K562 (cell line): ENCODE data around the gene SH3PXD2B. TPM values are rescaled to one million over a fixed set of nuclear protein-coding genes. Genes with fewer than 3 reads are reported as not detected.

Source experiments
- ATAC-seq: fragments of 200-7000 bp; cut with Tn5 transposase; 3 replicates; pipeline ENCODE4 v1.9.1; 2020; ENCODE audit warnings: moderate library complexity
- BruUV-seq: library from RNA; stranded (reverse); fragments of 400-500 nt; replicated peaks from 2 replicates; lab custom pipeline; 2021; lab: Mats Ljungman, UMichigan
- CTCF ChIA-PET: fragments of 300-600 bp; formaldehyde crosslinking; extraction: SDS; loops from one replicate; lab custom pipeline; 2021; ENCODE audit warnings: low intra/inter-chr PET ratio; lab: Yijun Ruan, JAX
- POLR2A ChIA-PET: fragments of 300-600, 350-650 bp; sonication (Branson Sonifier 250); formaldehyde crosslinking; extraction: SDS; loops from one replicate; lab custom pipeline; 2021; ENCODE audit warnings: antibody characterized with exemption, inconsistent platforms; lab: Yijun Ruan, JAX
- DNase-seq, 4 experiments: peaks; one replicate each; pipeline versions ENCODE4 v3.0.0 to v3.0.0-alpha.2; 2011 to 2018; ENCODE audit warnings: low spot score in 3 of 4, mixed read lengths in 3 of 4; ENCODE audit errors: extremely low read depth in 1 of 4
- FAIRE-seq: peaks from 2 replicates; lab custom pipeline; 2011; peaks lifted over from hg19 to GRCh38; lab: Jason Lieb, UNC
- H2AFZ ChIP-seq: 2 replicates; pipeline ENCODE4 v1.6.0; 2011; ENCODE audit warnings: low read depth, low read length, control low read depth, inconsistent platforms
- H3K27ac ChIP-seq: fragments of 200-600 bp; 3 replicates; pipeline ENCODE4 v1.8.0; 2011; ENCODE audit warnings: low read depth, mild to moderate bottlenecking, control low read depth, inconsistent platforms, low read length, moderate library complexity, mixed read lengths; ENCODE audit errors: extremely low read depth
- H3K27me3 ChIP-seq, 2 experiments: fragments of 300-600 bp in 1 of 2; 2 replicates in 1 of 2; 3 replicates in 1 of 2; pipeline versions ENCODE4 v1.6.0 to v1.8.0; 2011; ENCODE audit warnings: inconsistent platforms in 2 of 2, low read length in 2 of 2, mild to moderate bottlenecking in 1 of 2, mixed read lengths in 1 of 2, moderate library complexity in 1 of 2; ENCODE audit not compliant: control insufficient read depth in 2 of 2, insufficient read depth in 2 of 2
- H3K36me3 ChIP-seq: fragments of 300-600 bp; 3 replicates; pipeline ENCODE4 v1.8.0; 2011; ENCODE audit warnings: mild to moderate bottlenecking, low read length, inconsistent platforms; ENCODE audit not compliant: control insufficient read depth, insufficient read depth
- H3K4me1 ChIP-seq, 2 experiments: fragments of 200-600 bp in 1 of 2; replicated peaks in 1 of 2; 2 replicates in 1 of 2; 3 replicates in 1 of 2; pipeline versions ENCODE4 v1.5.1 to v1.8.0; 2011; ENCODE audit warnings: inconsistent platforms in 2 of 2, low read length in 2 of 2, mild to moderate bottlenecking in 1 of 2, mixed read lengths in 1 of 2, moderate library complexity in 1 of 2; ENCODE audit not compliant: control insufficient read depth in 2 of 2, insufficient read depth in 2 of 2
- H3K4me2 ChIP-seq: 2 replicates; pipeline ENCODE4 v1.6.1; 2011; ENCODE audit warnings: low read length, control low read depth, inconsistent platforms, mixed read lengths; ENCODE audit not compliant: insufficient read depth
- H3K4me3 ChIP-seq: fragments of 200-600 bp; sonication (generic), shearing (Covaris generic); 2 replicates; pipeline ENCODE4 v1.5.1; 2016; ENCODE audit warnings: control low read depth, inconsistent platforms
- H3K79me2 ChIP-seq: fragments of 200-600 bp; 3 replicates; pipeline ENCODE4 v1.8.0; 2011; ENCODE audit warnings: low read length, inconsistent platforms; ENCODE audit not compliant: control insufficient read depth, insufficient read depth
- H3K9ac ChIP-seq, 2 experiments: 2 replicates each; pipeline versions ENCODE4 v1.6.0 to v1.6.1; 2011; ENCODE audit warnings: low read depth in 2 of 2, low read length in 2 of 2, control low read depth in 1 of 2, inconsistent platforms in 1 of 2, mild to moderate bottlenecking in 1 of 2, mixed read lengths in 1 of 2; ENCODE audit not compliant: insufficient read depth in 1 of 2
- H3K9me1 ChIP-seq: one replicate; pipeline ENCODE4 v1.6.0; 2011; ENCODE audit warnings: inconsistent platforms, mild to moderate bottlenecking, low read length, moderate library complexity; ENCODE audit not compliant: control insufficient read depth, insufficient read depth
- H3K9me3 ChIP-seq: replicated peaks from 2 replicates; pipeline ENCODE4 v1.5.1; 2011; ENCODE audit warnings: low read depth, low read length, inconsistent platforms; ENCODE audit not compliant: control insufficient read depth, insufficient read depth
- H4K20me1 ChIP-seq: replicated peaks from 2 replicates; pipeline ENCODE4 v1.6.1; 2011; ENCODE audit warnings: low read length, inconsistent platforms, mixed read lengths; ENCODE audit not compliant: control insufficient read depth, insufficient read depth
- CBFA2T2 ChIP-seq: fragments of 450-650 bp; conservative IDR thresholded peaks from 2 replicates; pipeline ENCODE4 v1.6.1; 2017; ENCODE audit warnings: mild to moderate bottlenecking
- FOS ChIP-seq: IDR thresholded peaks from 3 replicates; pipeline ENCODE4 v1.6.1; 2011; ENCODE audit not compliant: insufficient read length; ENCODE audit errors: extremely low read depth
- NFYB ChIP-seq: IDR thresholded peaks from 2 replicates; pipeline ENCODE4 v1.6.1; 2011; ENCODE audit warnings: mild to moderate bottlenecking, moderate library complexity; ENCODE audit not compliant: insufficient read length; ENCODE audit errors: extremely low read depth
- NR2C2 ChIP-seq, 2 experiments: fragments of 200-800 bp in 1 of 2; sonication (Bioruptor generic) in 1 of 2; sonication (generic) in 1 of 2; formaldehyde crosslinking in 1 of 2; IDR thresholded peaks; 2 replicates each; pipeline versions ENCODE4 v1.6.1 to v1.8.0; 2016 to 2022; ENCODE audit warnings: mild to moderate bottlenecking in 1 of 2, missing compliant biosample characterization in 1 of 2, missing genetic modification characterization in 1 of 2, missing genetic modification reagents in 1 of 2
- RAD51 ChIP-seq: fragments of 450-650 bp; IDR thresholded peaks from 2 replicates; pipeline ENCODE4 v1.7.1; 2016; ENCODE audit warnings: low read depth, mild to moderate bottlenecking, borderline replicate concordance
- ZFX ChIP-seq: sonication (generic); formaldehyde crosslinking; IDR thresholded peaks from 2 replicates; pipeline ENCODE4 v1.8.0; 2022; ENCODE audit warnings: mild to moderate bottlenecking, missing genetic modification reagents, moderate library complexity
- ZNF121 ChIP-seq: sonication (generic); formaldehyde crosslinking; conservative IDR thresholded peaks from 2 replicates; pipeline ENCODE4 v1.8.0; 2022; ENCODE audit warnings: missing genetic modification reagents
- ZNF239 ChIP-seq: fragments of 250-450 bp; sonication (Bioruptor Pico); IDR thresholded peaks from 2 replicates; pipeline ENCODE4 v1.4.0; 2020; ENCODE audit warnings: mild to moderate bottlenecking
- WGBS: fragments of 100-300 bp; shearing (Covaris generic); methylation state at CpG from one replicate; pipeline ENCODE4 v1.1.6; 2016; ENCODE audit warnings: low coverage, mixed read lengths; ENCODE audit not compliant: insufficient coverage; ENCODE audit errors: missing lambda C conversion rate; 5-methylcytosine and 5-hydroxymethylcytosine counted together
- in situ Hi-C: fragments of 300-500 bp; cut with MboI; formaldehyde crosslinking; loops from 4 replicates; pipeline ENCODE4 v1.15.0; 2018; ENCODE audit warnings: inconsistent platforms, mixed read lengths
- intact Hi-C: fragments of 100-400 bp; cut with micrococcal nuclease; formaldehyde crosslinking; loops from 2 replicates; pipeline ENCODE4 v1.14.2; 2022
- polyA plus RNA-seq, 8 experiments: library from polyadenylated mRNA; depleted of rRNA in 4 of 8; stranded (reverse) in 5 of 8; unstranded in 3 of 8; fragments of >200 nt; fragmentation: Nextera tagmentation in 2 of 8; fragmentation: Illumina TruSeq in 1 of 8; extraction: Ambion mirVana in 2 of 8; extraction: Trizol in 1 of 8; gene quantifications; 2 replicates each; pipeline versions ENCODE4 v1.2.1 to v1.2.3, GENCODE V29; 2011 to 2014; ENCODE audit warnings: inconsistent platforms in 1 of 8, missing spikeins in 1 of 8
- total RNA-seq, 7 experiments: library from RNA; depleted of rRNA in 6 of 7; stranded (reverse); fragments of >200 nt in 6 of 7; fragmentation: Illumina TruSeq in 2 of 7; extraction: Trizol in 2 of 7; gene quantifications; 2 replicates each; pipeline versions ENCODE4 v1.2.1 to v1.2.3, GENCODE V29; 2011 to 2021; ENCODE audit warnings: low replicate concordance in 1 of 7
- TF ChIP-seq, protein P1 (sequence below): fragments of 450-650 bp; formaldehyde crosslinking; IDR thresholded peaks from 2 replicates; pipeline ENCODE4 v1.4.0; 2022; ENCODE audit warnings: missing genetic modification characterization
- TF ChIP-seq, protein P2 (sequence below): fragments of 200-800 bp; sonication (Bioruptor generic); IDR thresholded peaks from 2 replicates; pipeline ENCODE4 v1.6.1; 2017; ENCODE audit warnings: missing genetic modification characterization, missing compliant biosample characterization

Gene SH3PXD2B
- total and polyA plus RNA-seq, 9 of the 15 experiments (the other 6 are each of a cell fraction or from before 2014, with no cell fraction given): 0.04 to 0.66 (median 0.19) TPM

DNA sequence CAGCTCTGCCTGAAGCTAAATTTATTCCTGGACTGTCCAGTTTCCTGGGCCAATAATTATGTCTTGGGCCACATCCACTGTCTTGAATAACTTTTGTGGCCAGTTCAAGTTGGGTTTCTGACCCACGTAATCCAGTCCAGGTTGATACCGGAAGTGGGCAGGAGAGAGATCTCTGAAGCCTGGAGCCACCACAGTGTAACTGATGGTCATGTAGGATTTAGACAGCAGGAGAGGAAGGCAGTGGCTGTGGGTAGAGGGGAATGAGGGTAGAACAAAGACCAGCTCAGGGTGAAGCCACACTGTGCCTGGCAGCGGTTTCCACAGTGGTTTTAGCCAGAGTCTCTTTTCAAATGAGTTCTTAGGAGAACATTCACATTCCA lies 30.2 kb downstream of the SH3PXD2B start:
- ChIA-PET POLR2A (interaction anchor here (0.9 kb wide), 2 partner anchors 9 to 27 kb away, joined by 3 read pairs; no protein-coding TSS in a partner anchor), CTCF (no interaction called here)
- H3K36me3 ChIP-seq: no peaks in the 10 kb centered on the region
- no peaks in the 10 kb centered on the region for H3K4me1 ChIP-seq
- no peak overlapping the region for H3K9ac ChIP-seq
- DNase-seq (no peak), FAIRE-seq (no peak), ATAC-seq (no peak)
- intact Hi-C loops: no loop called here
- no peaks in the 10 kb centered on the region for H3K9me3 ChIP-seq
- H2AFZ ChIP-seq: no peak overlapping the region
- TF ChIP-seq ZNF121: no peak
- H3K9me1 ChIP-seq: no peaks in the 10 kb centered on the region
- H3K27me3 ChIP-seq: peaks cover 8 to 50% of the 10 kb centered on the region in 2 experiments; a peak in 4 of 5 replicates
- H3K79me2 ChIP-seq: no peaks in the 10 kb centered on the region
- WGBS: 0% methylated on average over 3 of the region's 3 CpGs
- H3K4me3 ChIP-seq: no peak overlapping the region
- H4K20me1 ChIP-seq: no peaks in the 10 kb centered on the region
- H3K4me2 ChIP-seq: no peak overlapping the region
- H3K27ac ChIP-seq: no peak overlapping the region
- BruUV-seq: no TSS peak
- in situ Hi-C loops: no loop called here

DNA sequence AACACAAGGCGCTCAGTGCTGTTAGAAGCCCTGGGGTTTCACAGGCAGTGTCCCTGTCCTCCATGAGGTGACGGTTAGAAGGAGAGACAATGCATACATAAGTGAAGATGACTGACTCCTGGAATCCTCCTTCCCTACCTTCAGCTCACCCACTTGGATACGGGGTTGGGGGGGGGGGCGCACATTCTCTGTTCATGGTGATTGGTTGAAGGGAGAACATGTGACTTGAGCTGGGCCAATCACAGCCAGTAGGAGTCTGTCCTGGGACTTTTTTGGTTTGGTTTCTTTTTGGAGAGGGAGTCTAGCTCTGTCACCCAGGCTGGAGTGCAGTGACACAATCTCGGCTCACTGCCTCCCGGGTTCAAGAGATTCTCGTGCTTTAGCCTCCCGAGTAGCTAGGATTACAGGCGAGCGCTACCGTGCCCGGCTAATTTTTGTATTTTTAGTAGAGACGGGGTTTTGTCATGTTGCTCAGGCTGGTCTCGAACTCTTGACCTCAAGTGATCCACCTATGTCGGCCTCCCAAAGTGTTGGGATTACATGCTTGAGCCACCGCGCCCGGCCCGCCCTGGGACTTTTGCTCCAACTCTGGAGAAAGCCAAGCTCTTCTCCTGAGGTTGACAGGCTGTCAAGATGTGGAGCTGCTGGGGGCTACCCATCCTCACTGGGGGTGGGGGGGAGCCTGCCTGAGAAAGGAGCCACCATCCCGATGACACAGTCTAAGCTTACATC lies 30.8 kb downstream of the SH3PXD2B start:
- H3K79me2 ChIP-seq: no peaks in the 10 kb centered on the region
- no peak overlapping the region for H3K9ac ChIP-seq
- H3K27ac ChIP-seq: no peak overlapping the region
- CTCF ChIA-PET: no interaction called here
- intact Hi-C loops: no loop called here
- H3K4me3 ChIP-seq: no peak overlapping the region
- POLR2A ChIA-PET: interaction anchor here (0.9 kb wide), 1 partner anchor 28 kb away, joined by 3 read pairs; no protein-coding TSS in a partner anchor
- H3K36me3 ChIP-seq: no peaks in the 10 kb centered on the region
- H4K20me1 ChIP-seq: no peaks in the 10 kb centered on the region
- H3K4me2 ChIP-seq: no peak overlapping the region
- H3K9me1 ChIP-seq: no peaks in the 10 kb centered on the region
- in situ Hi-C loops: no loop called here
- peaks cover 10 to 50% of the 10 kb centered on the region in 2 experiments; a peak in 4 of 5 replicates for H3K27me3 ChIP-seq
- ATAC-seq: peak; percentile 71
- no TSS peak for BruUV-seq
- WGBS: 4% methylated on average over 15 of the region's 20 CpGs
- no peaks in the 10 kb centered on the region for H3K4me1 ChIP-seq
- no peaks in the 10 kb centered on the region for H3K9me3 ChIP-seq
- DNase-seq: peak in 3 of 4 experiments; percentile 65 to 74 (median 67)
- no peak overlapping the region for H2AFZ ChIP-seq
- FAIRE-seq: no peak
- TF ChIP-seq, protein P1, sequence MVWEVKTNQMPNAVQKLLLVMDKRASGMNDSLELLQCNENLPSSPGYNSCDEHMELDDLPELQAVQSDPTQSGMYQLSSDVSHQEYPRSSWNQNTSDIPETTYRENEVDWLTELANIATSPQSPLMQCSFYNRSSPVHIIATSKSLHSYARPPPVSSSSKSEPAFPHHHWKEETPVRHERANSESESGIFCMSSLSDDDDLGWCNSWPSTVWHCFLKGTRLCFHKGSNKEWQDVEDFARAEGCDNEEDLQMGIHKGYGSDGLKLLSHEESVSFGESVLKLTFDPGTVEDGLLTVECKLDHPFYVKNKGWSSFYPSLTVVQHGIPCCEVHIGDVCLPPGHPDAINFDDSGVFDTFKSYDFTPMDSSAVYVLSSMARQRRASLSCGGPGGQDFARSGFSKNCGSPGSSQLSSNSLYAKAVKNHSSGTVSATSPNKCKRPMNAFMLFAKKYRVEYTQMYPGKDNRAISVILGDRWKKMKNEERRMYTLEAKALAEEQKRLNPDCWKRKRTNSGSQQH (CRISPR knock-in tag): no peak
- TF ChIP-seq ZNF239 (CRISPR knock-in tag) (no peak), NR2C2 (CRISPR knock-in tag; IDR thresholded peaks at IDR 0.05) (no peak), NR2C2 (tag; IDR thresholded peaks at IDR 0.05) (no peak), FOS (peak; percentile 33), ZFX (CRISPR knock-in tag) (no peak), NFYB (peak; percentile 75), CBFA2T2 (no peak), RAD51 (peak; percentile 72)
- TF ChIP-seq, protein P2, sequence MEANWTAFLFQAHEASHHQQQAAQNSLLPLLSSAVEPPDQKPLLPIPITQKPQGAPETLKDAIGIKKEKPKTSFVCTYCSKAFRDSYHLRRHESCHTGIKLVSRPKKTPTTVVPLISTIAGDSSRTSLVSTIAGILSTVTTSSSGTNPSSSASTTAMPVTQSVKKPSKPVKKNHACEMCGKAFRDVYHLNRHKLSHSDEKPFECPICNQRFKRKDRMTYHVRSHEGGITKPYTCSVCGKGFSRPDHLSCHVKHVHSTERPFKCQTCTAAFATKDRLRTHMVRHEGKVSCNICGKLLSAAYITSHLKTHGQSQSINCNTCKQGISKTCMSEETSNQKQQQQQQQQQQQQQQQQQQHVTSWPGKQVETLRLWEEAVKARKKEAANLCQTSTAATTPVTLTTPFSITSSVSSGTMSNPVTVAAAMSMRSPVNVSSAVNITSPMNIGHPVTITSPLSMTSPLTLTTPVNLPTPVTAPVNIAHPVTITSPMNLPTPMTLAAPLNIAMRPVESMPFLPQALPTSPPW (CRISPR knock-in tag): peak; percentile 54
